K562 (cell line): Measurements from ENCODE around the gene SLC46A3. TPM values are rescaled to one million over a fixed set of nuclear protein-coding genes. Genes with fewer than 3 reads are reported as not detected.

Experiments used
- ILK ChIP-seq: fragments of 450-650 bp; IDR thresholded peaks from 2 replicates; pipeline ENCODE4 v1.6.1; 2016; ENCODE audit warnings: missing genetic modification characterization, low read depth, mild to moderate bottlenecking, missing compliant biosample characterization, moderate library complexity, borderline replicate concordance
- JUND ChIP-seq, 2 experiments: IDR thresholded peaks; 2 replicates in 1 of 2; 3 replicates in 1 of 2; pipeline ENCODE4 v1.6.1; 2011; ENCODE audit warnings: borderline replicate concordance in 2 of 2, low read depth in 2 of 2, low read length in 2 of 2, improper control_type of control experiment in 1 of 2, missing biosample characterization in 1 of 2, missing genetic modification characterization in 1 of 2, missing genetic modification reagents in 1 of 2
- NFRKB ChIP-seq: fragments of 450-650 bp; IDR thresholded peaks from 2 replicates; pipeline ENCODE4 v1.6.1; 2016; ENCODE audit warnings: low read depth
- POLR3A ChIP-seq: IDR thresholded peaks from 2 replicates; pipeline ENCODE4 v1.6.1; 2011; ENCODE audit warnings: borderline replicate concordance, mild to moderate bottlenecking, moderate library complexity; ENCODE audit not compliant: insufficient read length, insufficient read depth; ENCODE audit errors: extremely low read depth
- RFX5 ChIP-seq: IDR thresholded peaks from 2 replicates; pipeline ENCODE4 v1.6.1; 2011; ENCODE audit warnings: low read depth, mild to moderate bottlenecking, improper control_type of control experiment, low read length
- SAP30 ChIP-seq: fragments of 200-600 bp; sonication (generic); IDR thresholded peaks from 2 replicates; pipeline ENCODE4 v1.6.1; 2012; ENCODE audit warnings: borderline replicate concordance, low read depth, mild to moderate bottlenecking, moderate library complexity, low read length, control low read depth, inconsistent platforms; ENCODE audit not compliant: insufficient read depth, poor library complexity, severe bottlenecking
- SNRNP70 ChIP-seq: fragments of 200-400 bp; formaldehyde crosslinking; optimal IDR thresholded peaks from 2 replicates; pipeline ENCODE3; 2017; ENCODE audit warnings: low read depth, low read length
- TRIM24 ChIP-seq, 2 experiments: fragments of 450-650 bp; IDR thresholded peaks; 2 replicates each; pipeline ENCODE4 v1.6.1; 2016
- U2AF2 ChIP-seq: fragments of 200-400 bp; formaldehyde crosslinking; optimal IDR thresholded peaks from 2 replicates; pipeline ENCODE3; 2017; ENCODE audit warnings: low read depth, mild to moderate bottlenecking, low read length
- ZNF316 ChIP-seq: fragments of 450-650 bp; IDR thresholded peaks from 2 replicates; pipeline ENCODE4 v1.6.1; 2016
- ZNF584 ChIP-seq: fragments of 200-800 bp; sonication (Bioruptor generic); IDR thresholded peaks from 2 replicates; pipeline ENCODE4 v1.6.1; 2016; ENCODE audit warnings: low read depth, mild to moderate bottlenecking, missing genetic modification characterization, missing compliant biosample characterization
- polyA plus RNA-seq, 8 experiments: library from polyadenylated mRNA; depleted of rRNA in 4 of 8; stranded (reverse) in 5 of 8; unstranded in 3 of 8; fragments of >200 nt; fragmentation: Nextera tagmentation in 2 of 8; fragmentation: Illumina TruSeq in 1 of 8; extraction: Ambion mirVana in 2 of 8; extraction: Trizol in 1 of 8; gene quantifications; 2 replicates each; pipeline versions ENCODE4 v1.2.1 to v1.2.3, GENCODE V29; 2011 to 2014; ENCODE audit warnings: inconsistent platforms in 1 of 8, missing spikeins in 1 of 8
- total RNA-seq, 7 experiments: library from RNA; depleted of rRNA in 6 of 7; stranded (reverse); fragments of >200 nt in 6 of 7; fragmentation: Illumina TruSeq in 2 of 7; extraction: Trizol in 2 of 7; gene quantifications; 2 replicates each; pipeline versions ENCODE4 v1.2.1 to v1.2.3, GENCODE V29; 2011 to 2021; ENCODE audit warnings: low replicate concordance in 1 of 7
- TF ChIP-seq, protein P1 (sequence below): fragments of 250-450 bp; sonication (Bioruptor Pico); IDR thresholded peaks from 2 replicates; pipeline ENCODE4 v1.9.0; 2021; ENCODE audit warnings: mild to moderate bottlenecking
- TF ChIP-seq, protein P2 (sequence below), 2 experiments: fragments of 450-650 bp; IDR thresholded peaks; 2 replicates each; pipeline ENCODE4 v1.6.1; 2016; ENCODE audit warnings: mild to moderate bottlenecking in 2 of 2, borderline replicate concordance in 1 of 2, low read depth in 1 of 2, moderate library complexity in 1 of 2

SLC46A3 gene
- total and polyA plus RNA-seq, 9 of the 15 experiments (the other 6 are each of a cell fraction or from before 2014, with no cell fraction given), result 0.14 to 1.2 (median 0.51) TPM

DNA sequence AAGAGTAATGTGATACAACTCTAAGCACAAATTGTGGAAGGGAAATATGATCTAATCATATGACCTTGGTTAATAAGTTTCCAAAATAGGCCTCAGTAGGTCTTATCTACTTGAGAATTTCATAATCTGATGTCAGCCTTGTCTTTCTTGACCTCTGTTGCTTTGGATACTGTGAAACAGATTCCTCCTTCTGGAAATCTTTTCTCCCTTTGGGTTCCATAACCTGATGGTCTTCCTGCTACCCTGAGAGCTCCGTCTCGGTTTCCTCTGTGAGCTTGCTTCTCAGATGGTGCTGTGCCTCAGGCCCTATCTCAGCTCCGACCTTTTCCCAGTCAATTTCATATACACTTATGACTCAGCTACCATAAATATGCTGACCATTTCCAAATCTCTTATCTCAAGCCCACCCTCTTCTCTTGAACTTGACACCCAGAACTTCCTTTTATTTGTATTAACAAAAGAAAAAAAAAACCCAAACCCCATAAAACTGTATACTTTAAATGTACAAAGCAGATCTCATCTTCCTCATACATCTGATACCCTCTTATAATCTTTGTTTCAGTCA, 6.4 kb upstream of the SLC46A3 start (continued):
- TF ChIP-seq, protein P1, sequence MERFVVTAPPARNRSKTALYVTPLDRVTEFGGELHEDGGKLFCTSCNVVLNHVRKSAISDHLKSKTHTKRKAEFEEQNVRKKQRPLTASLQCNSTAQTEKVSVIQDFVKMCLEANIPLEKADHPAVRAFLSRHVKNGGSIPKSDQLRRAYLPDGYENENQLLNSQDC (CRISPR knock-in tag), result no peak
- TF ChIP-seq ILK (tag) (no peak), TRIM24 (IDR thresholded peaks at IDR 0.05) (no peak), ZNF584 (CRISPR knock-in tag) (no peak), POLR3A (no peak), ZNF316 (peak; percentile 45; the same call in 1 of the 2 replicates), SNRNP70 (no peak), JUND (IDR thresholded peaks at IDR 0.05; ENCODE audit: borderline replicate concordance, low read depth, low read length) (peak; percentile 18; the same call in 1 of the 2 replicates), JUND (tag; IDR thresholded peaks at IDR 0.05; ENCODE audit: borderline replicate concordance, low read depth, low read length) (peak; percentile 32; the same call in 1 of the 3 replicates), NFRKB (no peak), RFX5 (no peak), U2AF2 (no peak), SAP30 (no peak)
- TF ChIP-seq, protein P2, sequence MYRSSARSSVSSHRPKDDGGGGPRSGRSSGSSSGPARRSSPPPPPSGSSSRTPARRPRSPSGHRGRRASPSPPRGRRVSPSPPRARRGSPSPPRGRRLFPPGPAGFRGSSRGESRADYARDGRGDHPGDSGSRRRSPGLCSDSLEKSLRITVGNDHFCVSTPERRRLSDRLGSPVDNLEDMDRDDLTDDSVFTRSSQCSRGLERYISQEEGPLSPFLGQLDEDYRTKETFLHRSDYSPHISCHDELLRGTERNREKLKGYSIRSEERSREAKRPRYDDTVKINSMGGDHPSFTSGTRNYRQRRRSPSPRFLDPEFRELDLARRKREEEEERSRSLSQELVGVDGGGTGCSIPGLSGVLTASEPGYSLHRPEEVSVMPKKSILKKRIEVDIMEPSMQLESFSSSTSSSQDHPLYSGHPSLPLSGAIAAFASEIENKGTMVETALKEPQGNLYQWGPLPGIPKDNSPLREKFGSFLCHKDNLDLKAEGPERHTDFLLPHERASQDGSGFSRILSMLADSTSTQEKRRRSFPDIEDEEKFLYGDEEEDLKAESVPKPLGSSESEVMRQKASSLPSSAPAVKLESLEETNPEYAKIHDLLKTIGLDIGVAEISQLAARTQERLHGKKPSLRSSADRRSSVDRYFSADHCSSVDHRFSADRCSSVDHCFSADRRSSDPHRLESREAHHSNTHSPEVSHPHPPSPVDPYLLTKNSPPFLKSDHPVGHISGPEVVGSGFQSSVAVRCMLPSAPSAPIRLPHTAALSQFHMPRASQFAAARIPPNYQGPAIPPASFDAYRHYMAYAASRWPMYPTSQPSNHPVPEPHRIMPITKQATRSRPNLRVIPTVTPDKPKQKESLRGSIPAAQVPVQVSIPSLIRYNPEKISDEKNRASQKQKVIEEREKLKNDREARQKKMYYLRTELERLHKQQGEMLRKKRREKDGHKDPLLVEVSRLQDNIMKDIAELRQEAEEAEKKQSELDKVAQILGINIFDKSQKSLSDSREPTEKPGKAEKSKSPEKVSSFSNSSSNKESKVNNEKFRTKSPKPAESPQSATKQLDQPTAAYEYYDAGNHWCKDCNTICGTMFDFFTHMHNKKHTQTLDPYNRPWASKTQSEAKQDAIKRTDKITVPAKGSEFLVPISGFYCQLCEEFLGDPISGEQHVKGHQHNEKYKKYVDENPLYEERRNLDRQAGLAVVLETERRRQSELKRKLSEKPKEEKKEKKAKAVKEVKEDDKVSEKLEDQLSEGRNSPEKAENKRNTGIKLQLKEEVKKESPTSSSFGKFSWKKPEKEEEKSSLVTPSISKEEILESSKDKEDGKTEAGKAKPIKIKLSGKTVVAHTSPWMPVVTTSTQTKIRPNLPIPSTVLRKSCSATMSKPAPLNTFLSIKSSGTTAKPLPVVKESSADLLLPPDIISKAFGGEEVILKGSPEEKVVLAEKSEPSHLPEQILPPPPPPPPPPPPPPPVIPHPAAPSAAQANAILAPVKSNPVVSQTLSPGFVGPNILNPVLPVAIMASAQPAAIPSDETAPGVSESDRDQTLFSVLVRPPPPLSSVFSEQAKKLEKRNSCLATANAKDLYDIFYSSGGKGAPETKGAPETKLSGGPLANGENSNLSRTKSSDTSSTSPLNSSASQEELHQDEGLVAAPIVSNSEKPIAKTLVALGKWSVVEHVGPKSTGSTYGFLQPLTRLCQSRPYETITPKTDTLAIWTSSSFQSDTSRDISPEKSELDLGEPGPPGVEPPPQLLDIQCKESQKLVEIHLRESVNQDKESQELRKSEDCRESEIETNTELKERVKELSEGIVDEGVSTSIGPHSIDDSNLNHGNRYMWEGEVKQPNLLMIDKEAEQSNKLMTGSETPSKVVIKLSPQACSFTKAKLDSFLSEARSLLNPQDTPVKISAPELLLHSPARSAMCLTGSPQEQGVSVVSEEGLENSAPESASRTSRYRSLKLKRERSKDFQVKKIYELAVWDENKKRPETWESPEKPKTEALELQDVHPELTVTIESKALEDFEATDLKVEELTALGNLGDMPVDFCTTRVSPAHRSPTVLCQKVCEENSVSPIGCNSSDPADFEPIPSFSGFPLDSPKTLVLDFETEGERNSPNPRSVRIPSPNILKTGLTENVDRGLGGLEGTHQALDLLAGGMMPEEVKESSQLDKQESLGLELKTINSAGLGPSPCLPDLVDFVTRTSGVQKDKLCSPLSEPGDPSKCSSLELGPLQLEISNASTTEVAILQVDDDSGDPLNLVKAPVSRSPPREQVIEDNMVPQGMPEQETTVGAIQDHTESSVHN (IDR thresholded peaks at IDR 0.05; ENCODE audit: borderline replicate concordance in 1 of 2, low read depth in 1 of 2), result no peak
